NT2/D1 (cell line): ENCODE measurements around the gene GPR176.

Experiments used
- SUZ12 ChIP-seq: IDR thresholded peaks from 2 replicates; pipeline ENCODE4 v1.6.1; 2011; ENCODE audit not compliant: insufficient read length, insufficient read depth; ENCODE audit errors: extremely low read depth
- YY1 ChIP-seq: IDR thresholded peaks from 2 replicates; pipeline ENCODE4 v1.6.1; 2011; ENCODE audit not compliant: insufficient read length, insufficient read depth
- ZNF274 ChIP-seq: IDR thresholded peaks from 2 replicates; pipeline ENCODE4 v1.6.1; 2011; ENCODE audit warnings: mild to moderate bottlenecking, low read depth, low read length

DNA sequence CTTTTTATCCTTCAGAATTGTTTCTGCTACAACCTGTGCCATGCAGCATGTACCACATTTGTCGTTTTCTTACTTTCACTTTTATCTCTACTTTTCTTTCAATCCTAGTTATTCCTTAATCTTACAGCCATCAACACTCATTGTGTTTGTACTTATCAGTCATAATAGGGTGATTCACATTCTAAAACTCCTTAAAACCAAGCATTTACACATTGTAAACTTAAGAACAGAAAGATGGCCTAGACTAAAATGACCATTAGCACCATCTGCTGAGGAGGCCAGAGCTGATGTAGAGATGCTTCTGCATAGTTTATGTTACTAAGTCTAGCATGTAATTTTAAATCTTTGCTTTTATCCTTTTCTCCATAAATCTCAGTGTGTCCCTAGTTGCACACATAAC is 39.3 kb upstream of the GPR176 start:
- TF ChIP-seq ZNF274: no peak
- no peak for TF ChIP-seq YY1
- TF ChIP-seq SUZ12: no peak
